Neural cell (in vitro differentiated cells): ENCODE data around the gene LCN10.

Experiments used
- EP300 ChIP-seq: fragments of 450-650 bp; conservative IDR thresholded peaks from 2 replicates; pipeline ENCODE4 v1.6.1; 2014; ENCODE audit warnings: antibody characterized with exemption, mild to moderate bottlenecking, moderate library complexity; ENCODE audit not compliant: poor library complexity, severe bottlenecking
- EZH2 ChIP-seq: fragments of 200-600, 300-800 bp; shearing (Covaris generic), sonication (generic); IDR thresholded peaks from 2 replicates; pipeline ENCODE4 v1.6.1; 2014; ENCODE audit warnings: antibody characterized with exemption, low read length, borderline replicate concordance, mild to moderate bottlenecking; ENCODE audit not compliant: insufficient read depth, poor library complexity, severe bottlenecking
- MXI1 ChIP-seq: fragments of 450-650 bp; conservative IDR thresholded peaks from 2 replicates; pipeline ENCODE4 v1.6.1; 2014; ENCODE audit warnings: antibody characterized with exemption, mild to moderate bottlenecking; ENCODE audit not compliant: poor library complexity, severe bottlenecking
- POLR2AphosphoS5 ChIP-seq: IDR thresholded peaks from 2 replicates; pipeline ENCODE4 v1.6.1; 2012
- RAD21 ChIP-seq: fragments of 450-650 bp; conservative IDR thresholded peaks from 2 replicates; pipeline ENCODE4 v1.6.1; 2014; ENCODE audit warnings: antibody characterized with exemption, mild to moderate bottlenecking, moderate library complexity
- SMC3 ChIP-seq: fragments of 450-650 bp; conservative IDR thresholded peaks from 2 replicates; pipeline ENCODE4 v1.6.1; 2014; ENCODE audit warnings: antibody characterized with exemption, mild to moderate bottlenecking, moderate library complexity; ENCODE audit not compliant: poor library complexity
- TAF1 ChIP-seq: IDR thresholded peaks from 2 replicates; pipeline ENCODE4 v1.6.1; 2012; ENCODE audit warnings: low read depth
- TF ChIP-seq, protein P1 (sequence below): fragments of 450-650 bp; IDR thresholded peaks from 2 replicates; pipeline ENCODE4 v1.5.1; 2014; ENCODE audit warnings: antibody characterized with exemption, mild to moderate bottlenecking, moderate library complexity; ENCODE audit not compliant: poor library complexity, severe bottlenecking
- TF ChIP-seq, protein P2 (sequence below): IDR thresholded peaks from 2 replicates; pipeline ENCODE4 v1.6.1; 2012; ENCODE audit warnings: borderline replicate concordance

DNA sequence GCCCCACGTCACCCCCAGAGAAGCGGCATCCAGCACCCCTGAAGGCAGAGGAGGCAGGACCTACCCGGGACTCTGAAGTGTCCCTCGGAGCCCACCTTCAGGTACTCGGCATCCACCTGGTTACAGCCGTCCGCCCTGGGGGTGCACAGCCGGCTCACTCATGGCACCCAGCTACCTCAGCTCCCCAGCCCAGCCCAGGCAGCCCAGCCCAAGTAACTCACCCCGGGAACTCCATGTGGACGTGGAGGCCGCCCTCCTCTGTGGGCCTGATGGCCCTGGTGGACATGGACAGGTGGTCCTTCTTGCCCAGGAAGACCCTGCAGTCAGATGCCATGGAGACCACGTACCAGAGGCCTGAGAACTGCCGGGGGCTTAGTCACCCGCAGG is 20.9 kb upstream of the LCN10 start:
- TF ChIP-seq, protein P1, sequence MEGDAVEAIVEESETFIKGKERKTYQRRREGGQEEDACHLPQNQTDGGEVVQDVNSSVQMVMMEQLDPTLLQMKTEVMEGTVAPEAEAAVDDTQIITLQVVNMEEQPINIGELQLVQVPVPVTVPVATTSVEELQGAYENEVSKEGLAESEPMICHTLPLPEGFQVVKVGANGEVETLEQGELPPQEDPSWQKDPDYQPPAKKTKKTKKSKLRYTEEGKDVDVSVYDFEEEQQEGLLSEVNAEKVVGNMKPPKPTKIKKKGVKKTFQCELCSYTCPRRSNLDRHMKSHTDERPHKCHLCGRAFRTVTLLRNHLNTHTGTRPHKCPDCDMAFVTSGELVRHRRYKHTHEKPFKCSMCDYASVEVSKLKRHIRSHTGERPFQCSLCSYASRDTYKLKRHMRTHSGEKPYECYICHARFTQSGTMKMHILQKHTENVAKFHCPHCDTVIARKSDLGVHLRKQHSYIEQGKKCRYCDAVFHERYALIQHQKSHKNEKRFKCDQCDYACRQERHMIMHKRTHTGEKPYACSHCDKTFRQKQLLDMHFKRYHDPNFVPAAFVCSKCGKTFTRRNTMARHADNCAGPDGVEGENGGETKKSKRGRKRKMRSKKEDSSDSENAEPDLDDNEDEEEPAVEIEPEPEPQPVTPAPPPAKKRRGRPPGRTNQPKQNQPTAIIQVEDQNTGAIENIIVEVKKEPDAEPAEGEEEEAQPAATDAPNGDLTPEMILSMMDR: no peak
- TF ChIP-seq EZH2: no peak
- TF ChIP-seq RAD21: no peak
- TF ChIP-seq POLR2AphosphoS5: no peak
- TF ChIP-seq TAF1: no peak
- no peak for TF ChIP-seq MXI1
- TF ChIP-seq SMC3: no peak
- TF ChIP-seq, protein P2, sequence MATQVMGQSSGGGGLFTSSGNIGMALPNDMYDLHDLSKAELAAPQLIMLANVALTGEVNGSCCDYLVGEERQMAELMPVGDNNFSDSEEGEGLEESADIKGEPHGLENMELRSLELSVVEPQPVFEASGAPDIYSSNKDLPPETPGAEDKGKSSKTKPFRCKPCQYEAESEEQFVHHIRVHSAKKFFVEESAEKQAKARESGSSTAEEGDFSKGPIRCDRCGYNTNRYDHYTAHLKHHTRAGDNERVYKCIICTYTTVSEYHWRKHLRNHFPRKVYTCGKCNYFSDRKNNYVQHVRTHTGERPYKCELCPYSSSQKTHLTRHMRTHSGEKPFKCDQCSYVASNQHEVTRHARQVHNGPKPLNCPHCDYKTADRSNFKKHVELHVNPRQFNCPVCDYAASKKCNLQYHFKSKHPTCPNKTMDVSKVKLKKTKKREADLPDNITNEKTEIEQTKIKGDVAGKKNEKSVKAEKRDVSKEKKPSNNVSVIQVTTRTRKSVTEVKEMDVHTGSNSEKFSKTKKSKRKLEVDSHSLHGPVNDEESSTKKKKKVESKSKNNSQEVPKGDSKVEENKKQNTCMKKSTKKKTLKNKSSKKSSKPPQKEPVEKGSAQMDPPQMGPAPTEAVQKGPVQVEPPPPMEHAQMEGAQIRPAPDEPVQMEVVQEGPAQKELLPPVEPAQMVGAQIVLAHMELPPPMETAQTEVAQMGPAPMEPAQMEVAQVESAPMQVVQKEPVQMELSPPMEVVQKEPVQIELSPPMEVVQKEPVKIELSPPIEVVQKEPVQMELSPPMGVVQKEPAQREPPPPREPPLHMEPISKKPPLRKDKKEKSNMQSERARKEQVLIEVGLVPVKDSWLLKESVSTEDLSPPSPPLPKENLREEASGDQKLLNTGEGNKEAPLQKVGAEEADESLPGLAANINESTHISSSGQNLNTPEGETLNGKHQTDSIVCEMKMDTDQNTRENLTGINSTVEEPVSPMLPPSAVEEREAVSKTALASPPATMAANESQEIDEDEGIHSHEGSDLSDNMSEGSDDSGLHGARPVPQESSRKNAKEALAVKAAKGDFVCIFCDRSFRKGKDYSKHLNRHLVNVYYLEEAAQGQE: no peak
- TF ChIP-seq EP300: no peak
